HepG2 (cell line): ENCODE measurements around the gene PARS2. TPM values are rescaled to one million over a fixed set of nuclear protein-coding genes. Genes with fewer than 3 reads are reported as not detected.

Experiments used
- ATAD3A ChIP-seq: sonication (generic); formaldehyde crosslinking; IDR thresholded peaks from 2 replicates; pipeline ENCODE4 v1.4.0; 2020; ENCODE audit warnings: missing genetic modification reagents
- BORCS8-MEF2B ChIP-seq: sonication (generic); formaldehyde crosslinking; IDR thresholded peaks from 2 replicates; pipeline ENCODE4 v1.8.0; 2022; ENCODE audit warnings: mild to moderate bottlenecking, missing genetic modification reagents
- CHD4 ChIP-seq: fragments of 200-600 bp; sonication (generic); IDR thresholded peaks from 2 replicates; pipeline ENCODE4 v1.7.0; 2017; ENCODE audit warnings: mild to moderate bottlenecking, low read length, borderline replicate concordance
- GRHL1 ChIP-seq: sonication (generic); formaldehyde crosslinking; conservative IDR thresholded peaks from 2 replicates; pipeline ENCODE4 v1.8.0; 2022; ENCODE audit warnings: missing genetic modification reagents
- HES4 ChIP-seq: sonication (generic); formaldehyde crosslinking; IDR thresholded peaks from 2 replicates; pipeline ENCODE4 v1.9.0; 2021; ENCODE audit warnings: mild to moderate bottlenecking, missing genetic modification reagents, borderline replicate concordance
- IRF2 ChIP-seq: IDR thresholded peaks from 2 replicates; pipeline ENCODE4 v1.6.1; 2018; ENCODE audit warnings: missing genetic modification reagents, missing compliant biosample characterization
- JUN ChIP-seq: sonication (generic); formaldehyde crosslinking; IDR thresholded peaks from 2 replicates; pipeline ENCODE4 v1.4.0; 2020; ENCODE audit warnings: mild to moderate bottlenecking, missing genetic modification reagents
- NFKBIZ ChIP-seq: IDR thresholded peaks from 2 replicates; pipeline ENCODE4 v1.6.1; 2018; ENCODE audit warnings: missing genetic modification reagents, missing compliant biosample characterization
- SMYD3 ChIP-seq: sonication (generic); formaldehyde crosslinking; IDR thresholded peaks from 2 replicates; pipeline ENCODE4 v1.8.1; 2023; ENCODE audit warnings: mild to moderate bottlenecking, missing genetic modification reagents
- SRY ChIP-seq: sonication (generic); formaldehyde crosslinking; IDR thresholded peaks from 2 replicates; pipeline ENCODE4 v1.8.0; 2022; ENCODE audit warnings: mild to moderate bottlenecking, missing genetic modification reagents
- STAG1 ChIP-seq: sonication (generic); formaldehyde crosslinking; IDR thresholded peaks from 2 replicates; pipeline ENCODE4 v1.4.0; 2020; ENCODE audit warnings: missing genetic modification reagents
- STAT5B ChIP-seq: sonication (generic); formaldehyde crosslinking; IDR thresholded peaks from 2 replicates; pipeline ENCODE4 v1.4.0; 2020; ENCODE audit warnings: missing genetic modification reagents
- ZBTB49 ChIP-seq: sonication (generic); formaldehyde crosslinking; IDR thresholded peaks from 2 replicates; pipeline ENCODE4 v1.4.0; 2020; ENCODE audit warnings: missing genetic modification reagents, borderline replicate concordance
- ZNF180 ChIP-seq: sonication (generic); formaldehyde crosslinking; IDR thresholded peaks from 2 replicates; pipeline ENCODE4 v1.4.0; 2020; ENCODE audit warnings: low read depth, missing genetic modification reagents, borderline replicate concordance
- ZNF747 ChIP-seq: sonication (generic); formaldehyde crosslinking; IDR thresholded peaks from 2 replicates; pipeline ENCODE4 v1.8.1; 2023; ENCODE audit warnings: missing genetic modification reagents, mild to moderate bottlenecking, borderline replicate concordance
- ZNF839 ChIP-seq: sonication (generic); formaldehyde crosslinking; IDR thresholded peaks from 2 replicates; pipeline ENCODE4 v1.4.0; 2020; ENCODE audit warnings: missing genetic modification reagents, mild to moderate bottlenecking, borderline replicate concordance
- polyA plus RNA-seq, 8 experiments: library from polyadenylated mRNA; depleted of rRNA in 3 of 8; stranded (reverse) in 7 of 8; unstranded in 1 of 8; fragments of >200 nt; fragmentation: Illumina TruSeq in 4 of 8; extraction: Trizol in 4 of 8; gene quantifications; 2 replicates each; pipeline versions ENCODE4 v1.2.1 to v1.2.3, GENCODE V29; 2011 to 2016; ENCODE audit warnings: low read depth in 4 of 8, missing spikeins in 1 of 8, mixed read lengths in 1 of 8; ENCODE audit not compliant: insufficient read depth in 1 of 8
- total RNA-seq, 5 experiments: library from RNA; depleted of rRNA; stranded (reverse); fragments of >200 nt; fragmentation: Illumina TruSeq; extraction: Trizol; gene quantifications; 2 replicates each; pipeline ENCODE4 v1.2.3, GENCODE V29; 2016; ENCODE audit warnings: low read depth in 1 of 5
- TF ChIP-seq, protein P1 (sequence below), 2 experiments: fragments of 450-650 bp in 1 of 2; sonication (generic) in 1 of 2; formaldehyde crosslinking; IDR thresholded peaks; 2 replicates each; pipeline versions ENCODE4 v1.5.0 to v1.8.0; 2020 to 2022; ENCODE audit warnings: mild to moderate bottlenecking in 1 of 2, missing genetic modification reagents in 1 of 2
- TF ChIP-seq, protein P2 (sequence below): sonication (generic); formaldehyde crosslinking; IDR thresholded peaks from 2 replicates; pipeline ENCODE4 v1.4.0; 2020; ENCODE audit warnings: mild to moderate bottlenecking, missing genetic modification reagents
- TF ChIP-seq, protein P3 (sequence below): sonication (generic); formaldehyde crosslinking; IDR thresholded peaks from 2 replicates; pipeline ENCODE4 v1.8.0; 2023; ENCODE audit warnings: mild to moderate bottlenecking, missing genetic modification reagents

Gene PARS2
- total and polyA plus RNA-seq, 2 of the 13 experiments (the other 11 are each of a cell fraction or from before 2014, with no cell fraction given) = 2.4 to 4.6 TPM

- TF ChIP-seq ZBTB49 (CRISPR knock-in tag) (no peak), ZNF839 (CRISPR knock-in tag) (no peak), CHD4 (no peak), IRF2 (peak; percentile 73; the same call in 1 of the 2 replicates), JUN (CRISPR knock-in tag) (no peak), SMYD3 (CRISPR knock-in tag) (0 out of 2 replicates have a peak, but pooled peaks have one; percentile 27), ATAD3A (CRISPR knock-in tag) (no peak), GRHL1 (CRISPR knock-in tag) (no peak), ZNF180 (CRISPR knock-in tag) (no peak), SRY (CRISPR knock-in tag) (peak; percentile 85; the same call in 1 of the 2 replicates), NFKBIZ (CRISPR knock-in tag) (no peak), STAG1 (CRISPR knock-in tag) (no peak), STAT5B (CRISPR knock-in tag) (no peak), HES4 (no peak), ZNF747 (CRISPR knock-in tag) (peak; percentile 37; the same call in 1 of the 2 replicates), BORCS8-MEF2B (CRISPR knock-in tag) (peak; percentile 79)
- TF ChIP-seq, protein P1, sequence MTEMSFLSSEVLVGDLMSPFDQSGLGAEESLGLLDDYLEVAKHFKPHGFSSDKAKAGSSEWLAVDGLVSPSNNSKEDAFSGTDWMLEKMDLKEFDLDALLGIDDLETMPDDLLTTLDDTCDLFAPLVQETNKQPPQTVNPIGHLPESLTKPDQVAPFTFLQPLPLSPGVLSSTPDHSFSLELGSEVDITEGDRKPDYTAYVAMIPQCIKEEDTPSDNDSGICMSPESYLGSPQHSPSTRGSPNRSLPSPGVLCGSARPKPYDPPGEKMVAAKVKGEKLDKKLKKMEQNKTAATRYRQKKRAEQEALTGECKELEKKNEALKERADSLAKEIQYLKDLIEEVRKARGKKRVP (CRISPR knock-in tag; IDR thresholded peaks at IDR 0.05) = no peak
- TF ChIP-seq, protein P2, sequence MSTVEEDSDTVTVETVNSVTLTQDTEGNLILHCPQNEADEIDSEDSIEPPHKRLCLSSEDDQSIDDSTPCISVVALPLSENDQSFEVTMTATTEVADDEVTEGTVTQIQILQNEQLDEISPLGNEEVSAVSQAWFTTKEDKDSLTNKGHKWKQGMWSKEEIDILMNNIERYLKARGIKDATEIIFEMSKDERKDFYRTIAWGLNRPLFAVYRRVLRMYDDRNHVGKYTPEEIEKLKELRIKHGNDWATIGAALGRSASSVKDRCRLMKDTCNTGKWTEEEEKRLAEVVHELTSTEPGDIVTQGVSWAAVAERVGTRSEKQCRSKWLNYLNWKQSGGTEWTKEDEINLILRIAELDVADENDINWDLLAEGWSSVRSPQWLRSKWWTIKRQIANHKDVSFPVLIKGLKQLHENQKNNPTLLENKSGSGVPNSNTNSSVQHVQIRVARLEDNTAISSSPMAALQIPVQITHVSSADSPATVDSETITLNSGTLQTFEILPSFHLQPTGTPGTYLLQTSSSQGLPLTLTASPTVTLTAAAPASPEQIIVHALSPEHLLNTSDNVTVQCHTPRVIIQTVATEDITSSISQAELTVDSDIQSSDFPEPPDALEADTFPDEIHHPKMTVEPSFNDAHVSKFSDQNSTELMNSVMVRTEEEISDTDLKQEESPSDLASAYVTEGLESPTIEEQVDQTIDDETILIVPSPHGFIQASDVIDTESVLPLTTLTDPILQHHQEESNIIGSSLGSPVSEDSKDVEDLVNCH (CRISPR knock-in tag) = peak; percentile 99; the same call in 1 of the 2 replicates
- TF ChIP-seq, protein P3, sequence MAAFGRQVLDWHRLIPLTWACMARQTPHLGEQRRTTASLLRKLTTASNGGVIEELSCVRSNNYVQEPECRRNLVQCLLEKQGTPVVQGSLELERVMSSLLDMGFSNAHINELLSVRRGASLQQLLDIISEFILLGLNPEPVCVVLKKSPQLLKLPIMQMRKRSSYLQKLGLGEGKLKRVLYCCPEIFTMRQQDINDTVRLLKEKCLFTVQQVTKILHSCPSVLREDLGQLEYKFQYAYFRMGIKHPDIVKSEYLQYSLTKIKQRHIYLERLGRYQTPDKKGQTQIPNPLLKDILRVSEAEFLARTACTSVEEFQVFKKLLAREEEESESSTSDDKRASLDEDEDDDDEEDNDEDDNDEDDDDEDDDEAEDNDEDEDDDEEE = no peak
Observed at GRCh38 chr1:54764133-54764921, at the start of gene PARS2 (continued).
